SK-N-SH (cell line): ENCODE results near the gene CREBL2. TPM values are rescaled to one million over a fixed set of nuclear protein-coding genes. Genes with fewer than 3 reads are reported as not detected.
"Not testable (repeated sequence)": the region's sequence is repeated elsewhere in the genome, so short reads cannot be mapped to it uniquely, and the experiment has no call there.

Experiments used
- CTCF ChIA-PET: fragments of 300-600, 350-600 bp; formaldehyde crosslinking; extraction: SDS; loops from one replicate; lab custom pipeline; 2021; lab: Yijun Ruan, JAX
- POLR2A ChIA-PET: fragments of 350-600 bp; sonication (Branson Sonifier 250); formaldehyde crosslinking; extraction: SDS; loops from one replicate; lab custom pipeline; 2020; ENCODE audit warnings: antibody characterized with exemption, inconsistent platforms; lab: Yijun Ruan, JAX
- DNase-seq: peaks from one replicate; pipeline ENCODE4 v3.0.0; 2012
- H2AFZ ChIP-seq: fragments of 200-600 bp; sonication (generic); 2 replicates; pipeline ENCODE4 v1.8.1; 2016; ENCODE audit warnings: antibody characterized with exemption, mild to moderate bottlenecking, low read depth
- H3F3A ChIP-seq: fragments of 200-600 bp; sonication (generic); replicated peaks from 2 replicates; pipeline ENCODE3; 2016; ENCODE audit warnings: antibody characterized with exemption, mild to moderate bottlenecking; ENCODE audit not compliant: insufficient read depth
- H3K27ac ChIP-seq, 2 experiments: fragments of 200-500 bp in 1 of 2; fragments of 200-600 bp in 1 of 2; sonication (Bioruptor generic) in 1 of 2; sonication (generic), shearing (Covaris generic) in 1 of 2; 2 replicates each; pipeline versions ENCODE4 v1.5.1 to v1.6.1; 2014 to 2016; ENCODE audit warnings: low read depth in 2 of 2, inconsistent platforms in 1 of 2, low read length in 1 of 2, mild to moderate bottlenecking in 1 of 2, mixed read lengths in 1 of 2
- H3K27me3 ChIP-seq: fragments of 200-600 bp; sonication (generic), shearing (Covaris generic); 2 replicates; pipeline ENCODE4 v1.6.1; 2016; ENCODE audit warnings: mixed run types; ENCODE audit not compliant: insufficient read depth
- H3K36me3 ChIP-seq, 2 experiments: fragments of 200-500 bp in 1 of 2; fragments of 200-600 bp in 1 of 2; sonication (Bioruptor generic) in 1 of 2; sonication (generic) in 1 of 2; replicated peaks in 1 of 2; 2 replicates each; pipeline versions ENCODE3 to v1.5.1; 2014 to 2016; ENCODE audit warnings: low read length in 1 of 2, mild to moderate bottlenecking in 1 of 2; ENCODE audit not compliant: insufficient read depth in 2 of 2, control insufficient read depth in 1 of 2
- H3K4me1 ChIP-seq, 2 experiments: fragments of 200-500 bp in 1 of 2; fragments of 200-600 bp in 1 of 2; sonication (Bioruptor generic) in 1 of 2; sonication (generic), shearing (Covaris generic) in 1 of 2; 2 replicates each; pipeline versions ENCODE4 v1.5.1 to v1.6.1; 2014 to 2016; ENCODE audit warnings: low read depth in 1 of 2, low read length in 1 of 2, mixed run types in 1 of 2; ENCODE audit not compliant: insufficient read depth in 2 of 2, control insufficient read depth in 1 of 2
- H3K4me2 ChIP-seq: fragments of 200-600 bp; sonication (generic), shearing (Covaris generic); 2 replicates; pipeline ENCODE4 v1.6.1; 2017; ENCODE audit warnings: mixed run types
- H3K4me3 ChIP-seq, 2 experiments: fragments of 200-500 bp in 1 of 2; fragments of 200-600 bp in 1 of 2; sonication (Bioruptor generic) in 1 of 2; sonication (generic), shearing (Covaris generic) in 1 of 2; 2 replicates each; pipeline versions ENCODE4 v1.5.1 to v1.8.1; 2014 to 2016; ENCODE audit warnings: low read depth in 2 of 2, inconsistent platforms in 1 of 2, low read length in 1 of 2, mild to moderate bottlenecking in 1 of 2, mixed read lengths in 1 of 2, moderate library complexity in 1 of 2
- H3K79me2 ChIP-seq: fragments of 200-600 bp; sonication (generic); 2 replicates; pipeline ENCODE4 v1.8.1; 2017; ENCODE audit warnings: mild to moderate bottlenecking; ENCODE audit not compliant: insufficient read depth
- H3K9ac ChIP-seq: fragments of 200-600 bp; sonication (generic); 2 replicates; pipeline ENCODE4 v1.6.1; 2017; ENCODE audit warnings: mixed run types
- H3K9me2 ChIP-seq: fragments of 200-600 bp; sonication (generic); 2 replicates; pipeline ENCODE4 v1.6.1; 2017; ENCODE audit warnings: mixed run types
- H3K9me3 ChIP-seq: fragments of 200-600 bp; sonication (generic); 2 replicates; pipeline ENCODE4 v1.6.1; 2017; ENCODE audit warnings: mixed run types, mild to moderate bottlenecking, moderate library complexity
- H4K20me1 ChIP-seq: fragments of 200-600 bp; sonication (generic); 2 replicates; pipeline ENCODE4 v1.6.1; 2017; ENCODE audit warnings: mild to moderate bottlenecking, mixed run types; ENCODE audit not compliant: insufficient read depth
- ELF1 ChIP-seq: IDR thresholded peaks from 2 replicates; pipeline ENCODE4 v1.4.0; 2012
- FOXJ3 ChIP-seq: sonication (generic); formaldehyde crosslinking; IDR thresholded peaks from 2 replicates; pipeline ENCODE4 v1.5.1; 2020; ENCODE audit warnings: mild to moderate bottlenecking, missing genetic modification reagents
- GABPA ChIP-seq: IDR thresholded peaks from 2 replicates; pipeline ENCODE4 v1.4.0; 2012; ENCODE audit warnings: low read depth, mild to moderate bottlenecking
- MEF2A ChIP-seq: IDR thresholded peaks from 2 replicates; pipeline ENCODE4 v1.4.0; 2012; ENCODE audit warnings: low read depth, borderline replicate concordance
- NFIC ChIP-seq: IDR thresholded peaks from 2 replicates; pipeline ENCODE4 v1.4.0; 2012; ENCODE audit warnings: borderline replicate concordance
- POLR2AphosphoS5 ChIP-seq: IDR thresholded peaks from 2 replicates; pipeline ENCODE4 v1.6.1; 2012; ENCODE audit warnings: low read depth, low read length
- RAD21 ChIP-seq: IDR thresholded peaks from 2 replicates; pipeline ENCODE4 v1.6.1; 2012; ENCODE audit warnings: mild to moderate bottlenecking, low read length
- RCOR1 ChIP-seq: fragments of 150-350 bp; IDR thresholded peaks from 2 replicates; pipeline ENCODE4 v1.6.1; 2017; ENCODE audit warnings: antibody characterized with exemption, low read length
- RXRA ChIP-seq: IDR thresholded peaks from 2 replicates; pipeline ENCODE4 v1.4.0; 2012; ENCODE audit warnings: low read depth, mild to moderate bottlenecking, borderline replicate concordance
- SMC3 ChIP-seq: IDR thresholded peaks from 2 replicates; pipeline ENCODE4 v1.6.1; 2012; ENCODE audit warnings: low read depth, low read length, improper control_type of control experiment
- TAF1 ChIP-seq: IDR thresholded peaks from 2 replicates; pipeline ENCODE4 v1.6.1; 2012; ENCODE audit warnings: low read depth, mild to moderate bottlenecking, low read length, moderate library complexity, borderline replicate concordance
- TEAD4 ChIP-seq: IDR thresholded peaks from 2 replicates; pipeline ENCODE4 v1.4.0; 2012; ENCODE audit warnings: mild to moderate bottlenecking, borderline replicate concordance; ENCODE audit not compliant: insufficient read depth
- YY1 ChIP-seq: IDR thresholded peaks from 2 replicates; pipeline ENCODE4 v1.4.0; 2012; ENCODE audit warnings: low read depth, mild to moderate bottlenecking
- WGBS: methylation state at CpG from one replicate; pipeline ENCODE4 v1.1.6; 2017; ENCODE audit warnings: low lambda C conversion rate; 5-methylcytosine and 5-hydroxymethylcytosine counted together
- polyA plus RNA-seq, 3 experiments: library from polyadenylated mRNA; depleted of rRNA; stranded (reverse); fragments of >200 nt; gene quantifications; 2 replicates each; pipeline ENCODE4 v1.2.3, GENCODE V29; 2012
- TF ChIP-seq, protein P1 (sequence below): IDR thresholded peaks from 2 replicates; pipeline ENCODE4 v1.4.0; 2012; ENCODE audit warnings: low read depth, borderline replicate concordance
- TF ChIP-seq, protein P2 (sequence below): fragments of 200-600 bp; sonication (generic); IDR thresholded peaks from 2 replicates; pipeline ENCODE4 v1.6.1; 2017; ENCODE audit warnings: antibody characterized with exemption, mild to moderate bottlenecking, moderate library complexity

Gene CREBL2
- polyA plus RNA-seq, 1 of the 3 experiments (the other 2 are of a cell fraction) = 12.6 TPM

DNA sequence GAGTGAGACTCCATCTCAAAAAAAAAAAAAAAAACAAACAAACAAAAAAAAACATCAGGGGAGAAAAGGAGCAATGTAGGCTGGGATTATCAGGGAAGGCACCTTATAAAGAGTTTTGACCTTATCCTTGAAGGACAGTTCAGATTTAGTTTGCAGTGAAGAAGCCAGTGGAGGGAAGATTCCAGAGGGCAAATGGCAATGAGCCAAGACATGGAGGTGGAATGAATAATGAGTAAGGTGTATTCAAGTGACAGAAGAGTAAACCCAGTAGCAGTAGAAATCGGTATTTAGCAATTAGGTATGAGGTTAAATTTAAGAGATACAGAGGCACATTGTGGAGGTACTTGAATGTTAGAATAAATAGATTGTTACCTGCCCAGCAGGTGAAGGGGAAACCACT, 46.8 kb upstream of the CREBL2 start:
- Histone ChIP-seq H4K20me1 (no peaks in the 10 kb centered on the region), H3K79me2 (peaks cover 22% of the 10 kb centered on the region), H3K9ac (no peak overlapping the region), H3K27me3 (no peaks in the 10 kb centered on the region), H3K4me3 (no peak overlapping the region), H3K36me3 (no peaks in the 10 kb centered on the region), H3K4me1 (peaks cover 8% of the 10 kb centered on the region in 2 experiments; a peak in 3 of 4 replicates), H3F3A (peaks cover 12% of the 10 kb centered on the region), H3K27ac (no peak overlapping the region), H3K4me2 (no peak overlapping the region), H3K9me2 (no peaks in the 10 kb centered on the region), H3K9me3 (no peaks in the 10 kb centered on the region), H2AFZ (no peak overlapping the region)
- WGBS = 81% methylated on average over 1 of the region's 1 CpG
- ChIA-PET POLR2A (no interaction called here), CTCF (interaction anchor here (0.6 to 2.9 kb wide), 14 partner anchors 9 to 194 kb away, joined by 3 to 28 read pairs (median 6); no protein-coding TSS in a partner anchor)
- no peak for DNase-seq
- TF ChIP-seq, protein P1, sequence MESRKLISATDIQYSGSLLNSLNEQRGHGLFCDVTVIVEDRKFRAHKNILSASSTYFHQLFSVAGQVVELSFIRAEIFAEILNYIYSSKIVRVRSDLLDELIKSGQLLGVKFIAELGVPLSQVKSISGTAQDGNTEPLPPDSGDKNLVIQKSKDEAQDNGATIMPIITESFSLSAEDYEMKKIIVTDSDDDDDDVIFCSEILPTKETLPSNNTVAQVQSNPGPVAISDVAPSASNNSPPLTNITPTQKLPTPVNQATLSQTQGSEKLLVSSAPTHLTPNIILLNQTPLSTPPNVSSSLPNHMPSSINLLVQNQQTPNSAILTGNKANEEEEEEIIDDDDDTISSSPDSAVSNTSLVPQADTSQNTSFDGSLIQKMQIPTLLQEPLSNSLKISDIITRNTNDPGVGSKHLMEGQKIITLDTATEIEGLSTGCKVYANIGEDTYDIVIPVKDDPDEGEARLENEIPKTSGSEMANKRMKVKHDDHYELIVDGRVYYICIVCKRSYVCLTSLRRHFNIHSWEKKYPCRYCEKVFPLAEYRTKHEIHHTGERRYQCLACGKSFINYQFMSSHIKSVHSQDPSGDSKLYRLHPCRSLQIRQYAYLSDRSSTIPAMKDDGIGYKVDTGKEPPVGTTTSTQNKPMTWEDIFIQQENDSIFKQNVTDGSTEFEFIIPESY = no peak
- TF ChIP-seq NFIC (no peak), RXRA (no peak), RAD21 (no peak), TAF1 (no peak), SMC3 (no peak), ELF1 (no peak)

DNA sequence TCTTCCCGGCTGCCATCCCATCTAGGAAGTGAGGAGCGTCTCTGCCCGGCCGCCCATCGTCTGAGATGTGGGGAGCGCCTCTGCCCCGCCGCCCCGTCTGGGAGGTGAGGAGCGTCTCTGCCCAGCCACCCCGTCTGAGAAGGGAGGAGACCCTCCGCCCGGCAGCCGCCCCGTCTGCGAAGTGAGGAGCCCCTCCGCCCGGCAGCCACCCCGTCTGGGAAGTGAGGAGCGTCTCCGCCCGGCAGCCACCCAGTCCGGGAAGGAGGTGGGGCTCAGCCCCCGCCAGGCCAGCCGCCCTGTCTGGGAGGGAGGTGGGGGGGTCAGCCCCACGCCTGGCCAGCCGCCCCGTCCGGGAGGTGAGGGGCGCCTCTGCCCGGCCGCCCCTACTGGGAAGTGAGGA, 45.7 kb upstream of the CREBL2 start:
- WGBS = no CpG with 5 or more reads among the region's 32 CpGs
- H4K20me1 ChIP-seq, H3K36me3 ChIP-seq, H3K4me3 ChIP-seq, H3K27ac ChIP-seq, H3K9me2 ChIP-seq, CTCF ChIA-PET, POLR2A ChIA-PET, DNase-seq, H3K4me1 ChIP-seq, H3K4me2 ChIP-seq, H2AFZ ChIP-seq, H3K9ac ChIP-seq, H3K9me3 ChIP-seq, H3K27me3 ChIP-seq: not testable (repeated sequence)
- Histone ChIP-seq H3K79me2 (peaks cover 12% of the 10 kb centered on the region), H3F3A (peaks cover 12% of the 10 kb centered on the region)

DNA sequence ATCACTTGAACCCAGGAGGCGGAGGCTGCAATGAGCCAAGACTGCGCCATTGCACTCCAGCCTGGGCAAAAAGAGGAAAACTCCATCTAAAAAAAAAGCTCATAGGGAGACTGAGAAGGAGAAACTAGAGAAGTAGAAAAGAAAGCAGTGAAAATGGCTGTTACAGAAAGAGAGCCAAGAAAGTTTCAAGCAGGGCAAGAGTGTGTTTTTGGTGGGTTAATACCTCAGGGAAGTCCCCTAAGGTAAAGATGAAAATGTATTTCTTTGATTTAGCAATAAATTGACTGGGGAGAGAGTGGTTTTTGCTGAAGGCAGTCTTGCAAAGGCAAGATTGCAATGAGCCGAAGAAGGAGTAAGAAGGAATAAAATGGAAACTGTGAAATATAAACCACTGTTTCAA, 39.0 kb upstream of the CREBL2 start:
- no peaks in the 10 kb centered on the region for H3K4me1 ChIP-seq
- H3K9me2 ChIP-seq = no peaks in the 10 kb centered on the region
- ChIA-PET POLR2A (no interaction called here), CTCF (interaction anchor here (0.7 to 1.6 kb wide), 5 partner anchors 10 to 196 kb away, joined by 3 to 4 read pairs (median 3); partner anchors contain the start of gene DUSP16)
- no peaks in the 10 kb centered on the region for H3K36me3 ChIP-seq
- H3K27me3 ChIP-seq = no peaks in the 10 kb centered on the region
- no peaks in the 10 kb centered on the region for H4K20me1 ChIP-seq
- H2AFZ ChIP-seq = no peak overlapping the region
- H3K9me3 ChIP-seq = no peaks in the 10 kb centered on the region
- H3K27ac ChIP-seq = no peak overlapping the region
- H3F3A ChIP-seq = no peaks in the 10 kb centered on the region
- no peak for DNase-seq
- H3K79me2 ChIP-seq = no peaks in the 10 kb centered on the region
- H3K4me2 ChIP-seq = no peak overlapping the region
- 98% methylated on average over 3 of the region's 3 CpGs for WGBS
- H3K4me3 ChIP-seq = no peak overlapping the region
- H3K9ac ChIP-seq = no peak overlapping the region
- TF ChIP-seq YY1 = no peak
- no peak for TF ChIP-seq TEAD4
- TF ChIP-seq RAD21 = no peak
- no peak for TF ChIP-seq GABPA
- no peak for TF ChIP-seq POLR2AphosphoS5
- no peak for TF ChIP-seq SMC3
- no peak for TF ChIP-seq MEF2A
- TF ChIP-seq, protein P2, sequence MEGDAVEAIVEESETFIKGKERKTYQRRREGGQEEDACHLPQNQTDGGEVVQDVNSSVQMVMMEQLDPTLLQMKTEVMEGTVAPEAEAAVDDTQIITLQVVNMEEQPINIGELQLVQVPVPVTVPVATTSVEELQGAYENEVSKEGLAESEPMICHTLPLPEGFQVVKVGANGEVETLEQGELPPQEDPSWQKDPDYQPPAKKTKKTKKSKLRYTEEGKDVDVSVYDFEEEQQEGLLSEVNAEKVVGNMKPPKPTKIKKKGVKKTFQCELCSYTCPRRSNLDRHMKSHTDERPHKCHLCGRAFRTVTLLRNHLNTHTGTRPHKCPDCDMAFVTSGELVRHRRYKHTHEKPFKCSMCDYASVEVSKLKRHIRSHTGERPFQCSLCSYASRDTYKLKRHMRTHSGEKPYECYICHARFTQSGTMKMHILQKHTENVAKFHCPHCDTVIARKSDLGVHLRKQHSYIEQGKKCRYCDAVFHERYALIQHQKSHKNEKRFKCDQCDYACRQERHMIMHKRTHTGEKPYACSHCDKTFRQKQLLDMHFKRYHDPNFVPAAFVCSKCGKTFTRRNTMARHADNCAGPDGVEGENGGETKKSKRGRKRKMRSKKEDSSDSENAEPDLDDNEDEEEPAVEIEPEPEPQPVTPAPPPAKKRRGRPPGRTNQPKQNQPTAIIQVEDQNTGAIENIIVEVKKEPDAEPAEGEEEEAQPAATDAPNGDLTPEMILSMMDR = no peak
- TF ChIP-seq FOXJ3 (CRISPR knock-in tag) = no peak
- no peak for TF ChIP-seq RCOR1
